ENCODE measurements around the gene ZNF644. TPM values are rescaled to one million over a fixed set of nuclear protein-coding genes. Genes with fewer than 3 reads are reported as not detected.
"Not testable (repeated sequence)": the region's sequence is repeated elsewhere in the genome, so short reads cannot be mapped to it uniquely, and the experiment has no call there.

Gene ZNF644
- 10 to 100 TPM; 59.4 to 71.7 (median 64.0) TPM for polyA plus RNA-seq (ENCODE audit: insufficient read length in 3 of 3)
- long read RNA-seq, donor 1, transcript ZNF644-211 (3 exons, 514 nt), result major isoform, 6 of 9 reads
- long read RNA-seq, donor 1, partial matches to known transcripts, result 0 of 9 reads
- long read RNA-seq, donor 1, other reads (novel, unspliced or antisense), result 0 of 9 reads
- long read RNA-seq, donor 2, transcript ZNF644-211 (3 exons, 514 nt), result major isoform, 5 of 5 reads
- long read RNA-seq, donor 2, partial matches to known transcripts, result 0 of 5 reads
- long read RNA-seq, donor 2, other reads (novel, unspliced or antisense), result 0 of 5 reads
- long read RNA-seq, donor 3, full-length matches to known transcripts, result 9 of 21 reads
- long read RNA-seq, donor 3, partial matches to known transcripts, result 12 of 21 reads
- long read RNA-seq, donor 3, other reads (novel, unspliced or antisense), result 0 of 21 reads
- long read RNA-seq, donor 4, full-length matches to known transcripts, result 5 of 5 reads
- long read RNA-seq, donor 4, partial matches to known transcripts, result 0 of 5 reads
- long read RNA-seq, donor 4, other reads (novel, unspliced or antisense), result 0 of 5 reads
- long read RNA-seq, donor 5, result 0 reads
- long read RNA-seq, donor 6, full-length matches to known transcripts, result 10 of 21 reads
- long read RNA-seq, donor 6, partial matches to known transcripts, result 11 of 21 reads
- long read RNA-seq, donor 6, other reads (novel, unspliced or antisense), result 0 of 21 reads
- long read RNA-seq, donor 7, full-length matches to known transcripts, result 6 of 12 reads
- long read RNA-seq, donor 7, partial matches to known transcripts, result 6 of 12 reads
- long read RNA-seq, donor 7, other reads (novel, unspliced or antisense), result 0 of 12 reads
- long read RNA-seq, donor 8, full-length matches to known transcripts, result 17 of 22 reads
- long read RNA-seq, donor 8, partial matches to known transcripts, result 5 of 22 reads
- long read RNA-seq, donor 8, other reads (novel, unspliced or antisense), result 0 of 22 reads
- long read RNA-seq, donor 9, full-length matches to known transcripts, result 13 of 18 reads
- long read RNA-seq, donor 9, partial matches to known transcripts, result 0 of 18 reads
- long read RNA-seq, donor 9, other reads (novel, unspliced or antisense), result 5 of 18 reads
- long read RNA-seq, donor 10, full-length matches to known transcripts, result 11 of 11 reads
- long read RNA-seq, donor 10, partial matches to known transcripts, result 0 of 11 reads
- long read RNA-seq, donor 10, other reads (novel, unspliced or antisense), result 0 of 11 reads
- long read RNA-seq, donor 11, partial matches to known transcripts, result 0 of 12 reads
- long read RNA-seq, donor 11, other reads (novel, unspliced or antisense), result 8 of 12 reads
- long read RNA-seq, donor 12, partial matches to known transcripts, result 0 of 5 reads
- long read RNA-seq, donor 12, other reads (novel, unspliced or antisense), result 0 of 5 reads
- long read RNA-seq, donor 13, full-length matches to known transcripts, result 19 of 45 reads
- long read RNA-seq, donor 13, partial matches to known transcripts, result 26 of 45 reads
- long read RNA-seq, donor 13, other reads (novel, unspliced or antisense), result 0 of 45 reads
- long read RNA-seq, donor 14, full-length matches to known transcripts, result 9 of 9 reads
- long read RNA-seq, donor 14, partial matches to known transcripts, result 0 of 9 reads
- long read RNA-seq, donor 14, other reads (novel, unspliced or antisense), result 0 of 9 reads
- long read RNA-seq, donor 15, partial matches to known transcripts, result 0 of 4 reads
- long read RNA-seq, donor 15, other reads (novel, unspliced or antisense), result 0 of 4 reads
- long read RNA-seq, donor 16, full-length matches to known transcripts, result 20 of 43 reads
- long read RNA-seq, donor 16, partial matches to known transcripts, result 23 of 43 reads
- long read RNA-seq, donor 16, other reads (novel, unspliced or antisense), result 0 of 43 reads

GRCh38 chr1:91021686-91022517 lies at the start of gene ZNF644:
Gene ZNF644, minus strand, starts transcription at chr1:91022035. Its CDS starts 39,682 bp downstream, at chr1:90982353.
- DNase-seq (ENCODE audit: extremely low read depth in 1 of 11, low read depth in 9 of 11, low spot score in 4 of 11), result peak; percentile 61 to 85 (median 82)

GRCh38 chr1:91070298-91070697 lies 48.5 kb upstream of the ZNF644 start:
- no peak for DNase-seq (ENCODE audit: extremely low read depth in 1 of 11, low read depth in 9 of 11, low spot score in 4 of 11)

- no peak for DNase-seq (ENCODE audit: extremely low read depth in 1 of 11, low read depth in 9 of 11, low spot score in 4 of 11)
Observed at GRCh38 chr1:91066538-91066937, 44.7 kb upstream of the ZNF644 start.

GRCh38 chr1:91065337-91065736 lies 43.5 kb upstream of the ZNF644 start:
- DNase-seq (ENCODE audit: extremely low read depth in 1 of 11, low read depth in 9 of 11, low spot score in 4 of 11), result no peak

GRCh38 chr1:91063403-91063802 lies 41.6 kb upstream of the ZNF644 start:
- not testable (repeated sequence) for DNase-seq (ENCODE audit: extremely low read depth in 1 of 11, low read depth in 9 of 11, low spot score in 4 of 11)

GRCh38 chr1:91059157-91059556 lies 37.3 kb upstream of the ZNF644 start:
- DNase-seq (ENCODE audit: extremely low read depth in 1 of 11, low read depth in 9 of 11, low spot score in 4 of 11), result no peak

DNA sequence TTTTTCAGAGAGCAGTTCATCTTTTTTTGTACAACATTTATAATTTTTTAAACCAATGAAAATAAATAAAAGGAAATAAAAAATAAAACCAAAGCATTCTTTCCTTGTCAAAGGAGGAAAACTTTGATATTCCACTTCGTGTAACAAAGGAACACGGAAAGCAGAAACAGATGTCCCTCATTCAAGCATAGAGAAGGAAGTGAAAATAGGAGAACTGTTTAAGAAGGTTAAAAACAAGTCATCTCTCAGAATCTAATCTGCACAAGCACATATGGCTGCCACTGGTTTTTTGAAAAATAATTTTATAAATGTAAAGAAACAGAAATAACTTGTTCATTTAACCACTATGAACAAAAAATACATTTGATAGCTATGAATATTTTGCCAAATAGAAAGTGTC lies 35.9 kb upstream of the ZNF644 start:
- no peak for DNase-seq (ENCODE audit: extremely low read depth in 1 of 11, low read depth in 9 of 11, low spot score in 4 of 11)

DNA sequence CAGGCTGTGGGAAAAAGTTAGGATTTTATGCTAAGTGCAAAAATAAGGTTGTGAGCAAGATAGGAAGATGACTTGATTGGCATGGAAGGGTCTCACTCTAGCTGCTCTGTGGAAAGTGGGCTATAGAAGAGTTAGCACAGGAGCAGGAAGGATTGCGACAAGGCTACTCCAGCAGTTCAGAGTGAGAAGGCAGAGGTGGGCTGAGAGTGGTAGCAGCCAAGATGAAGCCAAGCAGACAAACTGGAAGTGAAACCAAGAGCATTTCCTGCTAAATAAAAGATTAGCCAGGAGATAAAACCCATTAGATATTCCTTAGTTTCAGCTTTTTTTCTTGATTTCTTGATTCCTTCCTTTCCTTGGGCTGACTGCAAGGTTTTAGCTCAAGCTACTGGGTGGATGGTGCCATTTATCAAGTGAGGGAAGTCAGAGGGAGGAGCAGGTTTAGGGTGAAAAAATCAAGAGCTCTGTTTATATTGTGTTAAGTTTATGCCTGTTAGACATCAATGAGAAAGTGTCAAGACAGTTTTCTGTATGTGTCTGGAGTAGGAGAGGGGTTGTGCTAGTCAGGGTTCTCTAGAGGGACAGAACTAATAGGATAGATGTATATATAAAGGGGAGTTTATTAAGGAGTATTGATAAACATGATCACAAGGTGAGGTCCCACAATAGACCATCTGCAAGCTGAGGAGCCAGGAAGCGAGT lies 33.1 kb upstream of the ZNF644 start:
- DNase-seq (ENCODE audit: extremely low read depth in 1 of 11, low read depth in 9 of 11, low spot score in 4 of 11), result no peak

- DNase-seq (ENCODE audit: extremely low read depth in 1 of 11, low read depth in 9 of 11, low spot score in 4 of 11), result no peak
Observed at GRCh38 chr1:91053630-91054029, 31.8 kb upstream of the ZNF644 start.

GRCh38 chr1:91049551-91049950 lies 27.7 kb upstream of the ZNF644 start:
- DNase-seq (ENCODE audit: extremely low read depth in 1 of 11, low read depth in 9 of 11, low spot score in 4 of 11), result not testable (repeated sequence)

DNA sequence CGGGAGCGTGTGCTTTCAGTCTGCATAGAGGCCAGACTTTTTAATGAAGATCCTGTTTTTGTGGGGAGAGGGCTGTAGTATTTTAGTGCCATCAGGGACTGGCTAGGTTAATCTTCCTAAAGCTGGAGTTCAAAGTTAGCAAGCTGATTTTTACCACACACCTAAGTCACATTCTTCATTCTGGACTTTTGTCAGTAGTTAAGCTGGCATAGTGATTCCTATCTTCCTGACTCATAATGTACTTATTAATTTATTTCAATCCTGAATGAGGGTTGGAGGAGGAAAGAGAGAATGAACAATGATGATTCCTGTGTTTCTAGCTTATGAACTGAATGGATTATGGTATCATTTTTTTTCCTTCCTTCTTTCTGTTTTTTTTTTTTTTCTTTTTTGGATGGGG lies 24.9 kb upstream of the ZNF644 start:
- DNase-seq (ENCODE audit: extremely low read depth in 1 of 11, low read depth in 9 of 11, low spot score in 4 of 11), result no peak

- DNase-seq (ENCODE audit: extremely low read depth in 1 of 11, low read depth in 9 of 11, low spot score in 4 of 11), result no peak
Observed at GRCh38 chr1:91045284-91045683, 23.4 kb upstream of the ZNF644 start.

- DNase-seq (ENCODE audit: extremely low read depth in 1 of 11, low read depth in 9 of 11, low spot score in 4 of 11), result not testable (repeated sequence)
Observed at GRCh38 chr1:91044776-91045175, 22.9 kb upstream of the ZNF644 start.

- DNase-seq (ENCODE audit: extremely low read depth in 1 of 11, low read depth in 9 of 11, low spot score in 4 of 11), result not testable (repeated sequence)
Observed at GRCh38 chr1:91042372-91042771, 20.5 kb upstream of the ZNF644 start.

DNA sequence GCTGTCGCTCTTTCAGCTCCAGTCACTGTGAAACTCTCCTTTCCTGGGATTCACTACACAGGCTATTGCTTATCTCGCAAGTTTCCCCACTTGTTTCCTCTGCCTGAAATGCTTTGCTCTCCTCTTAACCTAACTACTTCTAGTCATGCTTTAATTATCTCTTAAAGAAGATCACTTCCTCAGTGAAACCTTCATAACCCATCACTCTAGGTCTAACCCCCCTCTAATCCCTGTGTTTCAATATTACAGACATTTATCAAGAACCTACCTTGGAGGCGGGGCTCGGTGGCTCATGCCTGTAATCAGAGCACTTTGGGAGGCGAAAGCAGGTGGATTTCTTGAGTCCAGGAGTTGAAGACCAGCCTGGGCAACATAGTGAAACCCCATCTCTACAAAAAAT lies 16.7 kb upstream of the ZNF644 start:
- DNase-seq (ENCODE audit: extremely low read depth in 1 of 11, low read depth in 9 of 11, low spot score in 4 of 11), result no peak
